HG02763 (cell line): ENCODE measurements around the gene BEND5.

ENCODE experiments used
- ATAC-seq: cut with Tn5 transposase; IDR thresholded peaks from one replicate; pipeline ENCODE4 v1.9.1; 2021; ENCODE audit warnings: mild to moderate bottlenecking, moderate library complexity; ENCODE audit not compliant: unreplicated experiment

Gene BEND5

DNA sequence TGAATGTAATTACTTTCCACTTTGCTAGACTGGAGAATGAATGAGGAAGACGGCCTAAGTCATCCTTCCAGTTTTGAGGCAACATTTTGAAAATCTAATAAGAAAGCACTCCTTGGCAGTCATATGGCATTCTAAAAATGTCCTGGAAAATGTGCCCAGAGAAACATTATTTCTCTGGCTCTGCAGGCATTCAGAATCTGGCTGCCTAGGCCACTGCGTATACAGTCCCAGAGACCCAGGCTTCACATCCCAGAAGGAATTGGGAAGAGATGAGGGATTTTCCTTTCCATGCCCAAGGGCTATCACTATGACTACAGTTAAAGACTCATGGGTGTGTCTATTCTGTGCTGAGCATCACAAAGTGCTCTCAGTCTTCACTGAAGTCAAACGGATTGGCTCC lies 92.9 kb downstream of the BEND5 start:
- ATAC-seq = no peak

DNA sequence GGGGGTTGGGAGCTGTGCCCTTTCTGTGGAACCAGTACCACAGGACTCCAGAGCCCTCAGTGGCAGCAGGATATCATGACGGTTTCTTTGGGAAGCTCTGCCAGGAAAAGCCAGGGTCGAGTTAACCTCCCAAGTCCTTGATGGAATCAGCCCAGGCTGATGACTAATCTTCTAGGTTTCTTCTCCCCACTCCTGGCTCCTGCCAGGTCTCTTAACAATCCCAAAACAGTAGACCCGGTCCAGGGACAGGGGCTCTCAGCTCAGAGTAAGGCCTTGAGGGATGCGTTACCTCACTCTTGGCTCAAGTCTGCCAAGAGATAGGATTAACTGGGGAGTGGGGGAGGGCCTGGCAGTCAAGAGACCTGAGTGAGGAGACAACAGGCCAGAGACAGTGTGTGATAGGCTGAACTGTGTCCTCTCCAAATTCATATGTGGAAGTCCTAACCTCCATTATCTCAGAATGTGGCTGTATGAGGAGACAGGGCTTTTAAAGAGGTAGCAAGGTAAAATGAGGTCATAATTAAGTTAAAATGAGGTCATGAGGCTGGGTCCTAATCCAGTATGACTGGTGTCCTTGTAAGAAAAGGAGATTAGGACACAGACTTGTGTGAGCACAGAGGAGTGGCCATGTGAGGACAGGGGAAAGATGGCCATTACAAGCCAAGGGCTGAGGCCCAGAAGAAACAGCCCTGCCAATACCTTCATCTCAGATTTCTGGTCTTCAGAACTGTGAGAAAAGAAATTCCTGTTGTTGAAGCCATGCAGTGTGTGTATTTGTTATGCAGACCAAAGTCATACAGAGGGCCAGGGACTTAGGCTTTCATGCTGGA lies 95.0 kb downstream of the BEND5 start:
- no peak for ATAC-seq

DNA sequence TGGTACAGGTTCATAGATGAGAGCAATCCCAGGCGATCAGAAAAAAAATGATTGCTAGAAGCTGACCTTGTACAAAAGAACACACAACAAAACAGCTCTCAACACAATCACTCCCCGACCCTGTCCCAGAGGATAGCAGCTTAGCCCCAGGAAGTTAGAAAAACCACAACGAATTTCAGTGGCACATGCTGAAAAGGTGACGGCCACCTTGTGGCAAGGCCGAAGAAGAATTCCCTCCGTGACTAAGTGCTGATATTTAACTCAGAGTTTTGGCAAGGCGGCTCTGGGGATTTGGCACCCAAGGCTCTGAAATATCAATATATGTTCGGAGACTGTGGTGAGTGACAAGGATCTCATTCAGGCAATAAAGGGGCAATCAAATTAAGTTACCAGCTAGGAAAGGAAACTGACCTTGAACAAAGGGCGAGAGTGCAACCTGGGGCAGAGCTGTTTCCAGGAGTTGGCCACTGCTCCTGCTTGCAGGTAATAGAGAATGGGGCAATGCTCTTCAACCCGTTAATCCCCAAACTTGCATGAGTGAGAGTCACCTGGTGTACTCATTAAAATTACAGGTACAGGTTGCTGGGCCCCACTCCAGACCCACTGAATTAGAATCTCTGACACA lies 96.2 kb downstream of the BEND5 start:
- ATAC-seq = no peak

DNA sequence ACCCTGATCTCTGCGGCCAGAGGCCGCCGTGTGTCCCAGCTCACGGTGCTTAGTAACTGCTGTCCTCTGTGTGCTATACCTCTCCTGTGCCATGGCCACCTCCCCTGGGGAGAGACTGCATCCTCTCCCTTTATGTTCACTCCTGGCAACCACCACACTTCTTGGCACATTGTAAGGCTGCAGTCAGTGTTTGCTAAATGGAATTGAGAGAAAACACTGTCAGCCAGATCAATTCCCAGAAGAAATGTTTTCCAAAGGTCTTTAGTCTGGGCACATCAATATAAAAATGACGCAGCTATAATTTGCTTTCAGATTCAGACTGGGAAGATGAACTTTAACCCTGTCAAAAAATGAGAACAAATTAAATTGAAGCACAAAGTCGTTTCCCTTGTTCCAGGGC lies 96.8 kb downstream of the BEND5 start:
- no peak for ATAC-seq

GRCh38 chr1:48678710-48679505 lies 97.8 kb downstream of the BEND5 start:
- ATAC-seq = no peak
